HK-2 (cell line): ENCODE data around the gene CD36.

ENCODE experiments used
- DNase-seq: peaks from one replicate; pipeline ENCODE4 v3.0.0-alpha.2; 2018; ENCODE audit not compliant: unreplicated experiment

The CD36 gene

DNA sequence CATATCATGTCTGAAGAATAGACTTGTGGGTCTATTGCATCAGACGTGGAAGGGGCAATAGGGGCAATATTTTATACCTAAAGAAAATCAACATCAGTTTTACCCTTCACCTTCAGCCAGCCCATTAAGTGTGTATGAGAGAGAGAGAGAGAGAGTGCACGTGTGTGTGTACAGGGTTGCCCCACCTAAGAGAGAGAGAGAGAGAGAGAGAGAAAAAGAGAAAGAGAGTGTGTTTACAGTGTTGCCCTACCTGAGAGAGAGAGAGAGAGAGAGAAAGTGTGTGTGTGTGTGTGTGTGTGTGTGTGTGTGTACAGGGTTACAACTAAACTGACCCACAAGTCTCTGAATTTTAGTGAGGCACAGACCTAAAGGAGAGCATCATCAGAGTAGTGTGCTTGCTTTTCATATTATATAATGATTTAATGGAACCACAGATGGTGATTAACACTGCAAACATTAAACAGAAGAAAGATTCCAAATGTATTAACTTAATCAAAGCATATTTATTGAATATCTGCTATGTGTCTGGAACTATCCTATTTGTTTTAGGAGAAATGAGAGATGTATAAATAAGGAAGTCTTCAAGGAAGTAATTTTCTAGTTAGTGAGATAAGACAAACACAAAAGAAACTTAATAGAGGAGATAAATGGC is 66.8 kb downstream of the CD36 start:
- DNase-seq = no peak

DNA sequence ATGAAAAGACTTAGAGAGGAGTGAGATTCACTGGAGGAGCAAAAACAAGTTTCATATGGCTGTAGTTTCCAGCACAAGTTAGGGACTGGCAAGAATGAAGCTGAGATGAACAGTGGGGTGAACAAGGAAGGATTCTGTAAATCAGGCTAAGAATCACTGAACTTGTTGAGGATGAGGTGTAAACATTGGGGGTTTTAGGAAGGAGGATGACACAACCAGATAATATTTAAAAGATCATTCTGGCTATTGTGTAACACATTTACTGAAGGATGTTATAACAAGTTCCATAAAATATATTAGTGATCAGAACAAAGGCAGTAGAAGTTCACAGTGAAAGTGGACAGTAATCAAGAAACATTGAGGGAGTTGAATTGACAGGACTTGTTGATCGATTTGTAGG is 68.9 kb downstream of the CD36 start:
- no peak for DNase-seq

DNA sequence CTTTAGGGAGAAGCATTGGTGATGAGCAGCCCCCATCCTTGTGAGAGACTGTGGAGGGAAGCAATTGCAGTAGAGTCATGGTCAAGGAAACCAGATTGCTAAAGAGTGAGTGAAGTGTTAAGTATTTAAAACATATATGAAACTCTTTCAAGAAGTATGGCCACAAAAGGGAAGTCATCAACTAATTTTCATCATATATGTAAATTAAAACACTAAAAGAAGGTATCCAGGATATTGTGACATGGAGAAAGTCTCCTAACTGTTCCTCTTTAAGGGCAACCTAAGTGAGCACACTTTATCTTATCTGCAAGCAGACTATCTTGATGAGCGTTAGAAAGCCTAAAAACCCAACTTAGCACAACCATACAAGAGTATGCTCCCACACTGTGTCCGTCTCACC is 69.7 kb downstream of the CD36 start:
- no peak for DNase-seq

GRCh38 chr7:80711531-80711930 is 73.1 kb downstream of the CD36 start:
- no peak for DNase-seq

GRCh38 chr7:80719261-80719660 is 80.8 kb downstream of the CD36 start:
- DNase-seq = no peak

- DNase-seq = no peak
These were observed 81.7 kb downstream of the CD36 start for GRCh38 chr7:80720146-80720545.

DNA sequence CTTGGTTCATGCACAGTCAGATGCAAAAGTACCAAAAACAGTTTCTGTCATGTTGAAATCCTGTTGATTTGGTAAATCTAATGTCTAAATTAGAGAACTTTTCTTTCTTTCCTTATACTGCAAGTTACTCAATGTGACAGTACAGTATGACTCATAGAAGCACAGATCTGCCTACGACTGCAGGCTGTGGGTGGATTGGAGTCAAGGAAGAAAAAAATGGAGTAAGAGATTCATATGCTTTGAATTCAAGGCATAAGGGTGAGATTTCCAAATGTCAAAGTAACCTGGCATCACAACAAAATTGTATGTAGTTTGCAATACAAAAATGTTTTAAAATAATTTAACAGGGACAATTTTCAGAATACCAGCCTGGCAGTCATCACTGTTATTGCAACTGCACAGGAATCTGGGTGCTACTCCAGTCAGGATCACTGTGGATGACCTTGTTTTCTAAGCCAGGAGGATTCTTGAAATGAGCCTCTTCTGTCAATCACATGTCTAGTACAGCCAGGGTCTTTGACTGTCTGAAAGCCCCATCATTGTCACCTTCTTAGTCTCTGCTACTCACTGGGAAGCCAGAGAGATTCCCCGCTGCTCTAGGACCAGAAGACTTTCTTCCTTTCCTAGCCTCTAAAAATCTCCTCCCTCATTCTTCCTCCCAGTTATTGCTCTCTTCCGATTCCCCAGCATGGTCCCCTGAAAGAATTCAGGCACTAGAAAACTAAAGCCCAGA is 83.6 kb downstream of the CD36 start:
- no peak for DNase-seq

DNA sequence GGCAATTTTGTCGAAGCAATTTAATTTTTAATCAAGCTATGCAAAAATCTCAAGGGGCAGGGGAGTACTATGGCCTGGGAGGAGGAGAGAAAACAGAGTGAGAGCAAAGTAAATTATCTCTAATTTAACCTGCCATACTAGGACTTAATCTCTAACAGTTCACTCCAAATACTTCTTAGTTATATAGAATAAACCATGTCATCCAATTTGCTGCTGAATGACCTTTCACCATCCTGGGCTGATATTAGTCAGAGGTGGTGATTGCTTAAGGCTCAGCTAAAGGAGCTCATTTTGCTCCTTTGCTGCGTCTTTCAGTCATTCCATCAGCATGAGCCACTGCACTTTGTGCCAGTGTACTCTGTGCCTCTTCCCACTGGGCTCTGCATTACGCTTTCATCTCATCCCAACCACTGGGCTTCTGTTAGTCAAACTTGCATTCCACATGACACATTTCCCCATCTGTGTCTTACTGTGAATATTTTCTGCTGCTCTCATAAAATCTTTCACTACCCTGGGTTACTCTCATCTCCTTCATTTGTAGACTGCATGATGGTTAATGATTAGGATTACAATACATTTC is 84.3 kb downstream of the CD36 start:
- DNase-seq = peak; percentile 86

DNA sequence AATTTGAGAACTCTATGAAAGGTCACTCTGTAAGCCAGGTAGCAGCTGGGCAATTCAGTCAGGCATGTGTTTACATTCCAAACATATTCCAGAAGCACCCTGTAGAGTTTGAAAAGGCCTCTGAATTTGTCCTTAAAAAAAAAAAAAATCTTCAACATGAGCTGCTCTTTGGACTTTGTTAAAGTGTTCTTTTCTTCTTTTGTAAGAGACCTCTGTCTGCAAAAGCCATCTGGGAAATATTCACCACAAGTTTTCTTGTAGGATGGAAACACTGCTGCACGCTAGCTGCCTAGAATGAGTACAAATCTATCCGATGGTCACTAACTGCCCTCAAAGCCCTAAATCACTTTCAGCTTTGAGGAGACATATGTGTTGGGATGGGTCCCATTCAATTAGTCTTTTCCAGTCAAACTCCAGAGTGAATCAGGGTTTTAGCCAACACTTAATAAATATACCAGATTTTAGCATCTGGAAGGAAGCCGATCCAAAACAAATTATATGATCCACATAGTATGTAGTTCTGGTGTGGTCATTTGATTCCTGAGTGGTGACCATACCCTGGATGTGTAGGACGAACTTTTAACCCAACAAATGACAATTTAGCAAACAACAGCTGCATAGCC is 85.9 kb downstream of the CD36 start:
- no peak for DNase-seq

DNA sequence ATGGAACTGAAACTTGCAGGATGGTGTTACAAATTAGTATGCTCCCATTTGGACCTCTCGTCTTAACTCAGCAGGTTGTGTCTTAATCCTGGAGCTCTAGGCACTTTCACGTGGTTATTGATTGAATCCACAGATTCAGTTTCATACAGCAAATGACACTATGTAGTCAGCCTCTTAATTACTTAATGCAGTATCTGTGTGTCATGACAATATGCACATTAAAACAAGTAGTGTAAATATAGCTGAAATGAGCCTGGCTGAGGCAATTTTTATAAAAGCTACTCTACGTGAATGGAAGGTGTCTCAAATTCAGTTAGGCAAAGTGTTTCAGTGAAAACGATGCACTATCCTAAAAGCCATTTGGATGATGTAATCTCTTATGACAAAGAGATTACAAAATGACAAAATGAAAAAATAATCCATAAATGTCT is 86.8 kb downstream of the CD36 start:
- no peak for DNase-seq
